ENCODE results near the gene GPR25.

GRCh38 chr1:200875416-200875815 lies 2.6 kb downstream of the GPR25 start:
- TF ChIP-seq CTCF (IDR thresholded peaks at IDR 0.05; ENCODE audit: insufficient read depth, low read length, poor library complexity, severe bottlenecking) = no peak
- TF ChIP-seq EZH2phosphoT487 (conservative IDR thresholded peaks at IDR 0.05; ENCODE audit: low read length) = no peak

Measured in SU-DHL-6 (cell line).